HG03457 (cell line): Measurements from ENCODE around the gene QSOX2.

Experiments used
- ATAC-seq: cut with Tn5 transposase; IDR thresholded peaks from one replicate; pipeline ENCODE4 v1.9.1; 2021; ENCODE audit warnings: moderate number of reproducible peaks; ENCODE audit not compliant: unreplicated experiment

Gene QSOX2

GRCh38 chr9:136192289-136193126 is 53.1 kb downstream of the QSOX2 start:
- no peak for ATAC-seq

- ATAC-seq, result no peak
Observed at GRCh38 chr9:136191960-136192286, 53.7 kb downstream of the QSOX2 start.

GRCh38 chr9:136191099-136191959 is 54.3 kb downstream of the QSOX2 start:
- ATAC-seq, result no peak

GRCh38 chr9:136190656-136191055 is 55.0 kb downstream of the QSOX2 start:
- no peak for ATAC-seq

GRCh38 chr9:136190237-136190601 is 55.4 kb downstream of the QSOX2 start:
- ATAC-seq, result no peak

GRCh38 chr9:136189394-136190236 is 56.0 kb downstream of the QSOX2 start:
- ATAC-seq, result no peak

- ATAC-seq, result no peak
Observed at GRCh38 chr9:136187683-136188586, 57.7 kb downstream of the QSOX2 start.

GRCh38 chr9:136187197-136187596 is 58.4 kb downstream of the QSOX2 start:
- ATAC-seq, result no peak

GRCh38 chr9:136186386-136186785 is 59.2 kb downstream of the QSOX2 start:
- ATAC-seq, result no peak

GRCh38 chr9:136185596-136186366 is 59.8 kb downstream of the QSOX2 start:
- ATAC-seq, result no peak

- no peak for ATAC-seq
Observed at GRCh38 chr9:136185066-136185465, 60.5 kb downstream of the QSOX2 start.

- no peak for ATAC-seq
Observed at GRCh38 chr9:136182850-136183422, 62.7 kb downstream of the QSOX2 start.

- no peak for ATAC-seq
Observed at GRCh38 chr9:136182420-136182787, 63.2 kb downstream of the QSOX2 start.

- ATAC-seq, result no peak
Observed at GRCh38 chr9:136181784-136182419, 63.7 kb downstream of the QSOX2 start.

GRCh38 chr9:136180586-136180985 is 65.0 kb downstream of the QSOX2 start:
- no peak for ATAC-seq

- ATAC-seq, result no peak
Observed at GRCh38 chr9:136179761-136180160, 65.9 kb downstream of the QSOX2 start.

GRCh38 chr9:136179101-136179616 is 66.5 kb downstream of the QSOX2 start:
- no peak for ATAC-seq

GRCh38 chr9:136178773-136179075 is 66.9 kb downstream of the QSOX2 start:
- ATAC-seq, result no peak
